HCT116 (cell line): ENCODE measurements around the gene MCAM.

Experiments
- EZH2 ChIP-seq: fragments of 200-600 bp; sonication (generic); IDR thresholded peaks from 2 replicates; pipeline ENCODE4 v1.6.1; 2017; ENCODE audit warnings: antibody characterized with exemption, mixed run types
- JUND ChIP-seq: IDR thresholded peaks from 2 replicates; pipeline ENCODE4 v1.6.1; 2012
- POLR2AphosphoS5 ChIP-seq: IDR thresholded peaks from 2 replicates; pipeline ENCODE4 v1.6.1; 2011; ENCODE audit warnings: mild to moderate bottlenecking, low read depth, low read length, moderate library complexity
- RAD21 ChIP-seq: IDR thresholded peaks from 2 replicates; pipeline ENCODE4 v1.6.1; 2012; ENCODE audit warnings: low read depth, mild to moderate bottlenecking
- TF ChIP-seq, protein P1 (sequence below), 3 experiments: fragments of 200-600 bp in 1 of 3; sonication (generic) in 1 of 3; IDR thresholded peaks in 2 of 3; conservative IDR thresholded peaks in 1 of 3; 2 replicates each; pipeline ENCODE4 v1.5.1; 2012 to 2017; ENCODE audit warnings: low read depth in 2 of 3, low read length in 2 of 3, antibody characterized with exemption in 1 of 3, borderline replicate concordance in 1 of 3, control low read depth in 1 of 3, mild to moderate bottlenecking in 1 of 3, mixed read lengths in 1 of 3, mixed run types in 1 of 3, moderate library complexity in 1 of 3; ENCODE audit not compliant: insufficient read depth in 1 of 3
- TF ChIP-seq, protein P2 (sequence below): IDR thresholded peaks from 2 replicates; pipeline ENCODE4 v1.6.1; 2012

- TF ChIP-seq, protein P1, sequence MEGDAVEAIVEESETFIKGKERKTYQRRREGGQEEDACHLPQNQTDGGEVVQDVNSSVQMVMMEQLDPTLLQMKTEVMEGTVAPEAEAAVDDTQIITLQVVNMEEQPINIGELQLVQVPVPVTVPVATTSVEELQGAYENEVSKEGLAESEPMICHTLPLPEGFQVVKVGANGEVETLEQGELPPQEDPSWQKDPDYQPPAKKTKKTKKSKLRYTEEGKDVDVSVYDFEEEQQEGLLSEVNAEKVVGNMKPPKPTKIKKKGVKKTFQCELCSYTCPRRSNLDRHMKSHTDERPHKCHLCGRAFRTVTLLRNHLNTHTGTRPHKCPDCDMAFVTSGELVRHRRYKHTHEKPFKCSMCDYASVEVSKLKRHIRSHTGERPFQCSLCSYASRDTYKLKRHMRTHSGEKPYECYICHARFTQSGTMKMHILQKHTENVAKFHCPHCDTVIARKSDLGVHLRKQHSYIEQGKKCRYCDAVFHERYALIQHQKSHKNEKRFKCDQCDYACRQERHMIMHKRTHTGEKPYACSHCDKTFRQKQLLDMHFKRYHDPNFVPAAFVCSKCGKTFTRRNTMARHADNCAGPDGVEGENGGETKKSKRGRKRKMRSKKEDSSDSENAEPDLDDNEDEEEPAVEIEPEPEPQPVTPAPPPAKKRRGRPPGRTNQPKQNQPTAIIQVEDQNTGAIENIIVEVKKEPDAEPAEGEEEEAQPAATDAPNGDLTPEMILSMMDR (IDR thresholded peaks at IDR 0.05 in 2 of 3, conservative IDR thresholded peaks at IDR 0.05 in 1 of 3; ENCODE audit: borderline replicate concordance in 1 of 3, insufficient read depth in 1 of 3, low read depth in 2 of 3, low read length in 2 of 3): no peak
- TF ChIP-seq POLR2AphosphoS5: no peak
- no peak for TF ChIP-seq JUND
- TF ChIP-seq, protein P2, sequence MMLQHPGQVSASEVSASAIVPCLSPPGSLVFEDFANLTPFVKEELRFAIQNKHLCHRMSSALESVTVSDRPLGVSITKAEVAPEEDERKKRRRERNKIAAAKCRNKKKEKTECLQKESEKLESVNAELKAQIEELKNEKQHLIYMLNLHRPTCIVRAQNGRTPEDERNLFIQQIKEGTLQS: no peak
- no peak for TF ChIP-seq RAD21
- TF ChIP-seq EZH2: no peak
Measured at GRCh38 chr11:119344291-119345010, 27.5 kb upstream of the MCAM start.
